GM21423 (cell line): ENCODE measurements around the gene PCDHGC3.
"Not testable (repeated sequence)": the region's sequence is repeated elsewhere in the genome, so short reads cannot be mapped to it uniquely, and the experiment has no call there.

Experiments used
- ATAC-seq: cut with Tn5 transposase; IDR thresholded peaks from one replicate; pipeline ENCODE4 v1.9.1; 2021; ENCODE audit warnings: mild to moderate bottlenecking, moderate library complexity; ENCODE audit not compliant: unreplicated experiment

The PCDHGC3 gene

GRCh38 chr5:141475625-141476131 lies at the start of gene PCDHGC3:
TSS of gene PCDHGC3 (plus strand) at chr5:141475966. CDS start at chr5:141476117, 151 bp downstream.
- peak; percentile 95 for ATAC-seq

- no peak for ATAC-seq
These were observed 47.9 kb upstream of the PCDHGC3 start for GRCh38 chr5:141427783-141428426.

GRCh38 chr5:141430332-141431113 lies 45.2 kb upstream of the PCDHGC3 start, which contains the start of gene PCDHGA12:
TSS of gene PCDHGA12 (plus strand) at chr5:141430507. CDS start at chr5:141430760, 253 bp downstream.
- ATAC-seq: peak; percentile 86

GRCh38 chr5:141431286-141431685 lies 44.5 kb upstream of the PCDHGC3 start:
- ATAC-seq: no peak

GRCh38 chr5:141432308-141432707 lies 43.5 kb upstream of the PCDHGC3 start:
- ATAC-seq: not testable (repeated sequence)

GRCh38 chr5:141432726-141433125 lies 43.0 kb upstream of the PCDHGC3 start:
- not testable (repeated sequence) for ATAC-seq

- no peak for ATAC-seq
These were observed 41.8 kb upstream of the PCDHGC3 start for GRCh38 chr5:141434006-141434405.

- no peak for ATAC-seq
These were observed 38.5 kb upstream of the PCDHGC3 start for GRCh38 chr5:141437221-141437620.

- ATAC-seq: no peak
These were observed 36.2 kb upstream of the PCDHGC3 start for GRCh38 chr5:141439411-141440141.

- no peak for ATAC-seq
These were observed 35.4 kb upstream of the PCDHGC3 start for GRCh38 chr5:141440341-141440740.

GRCh38 chr5:141441571-141442170 lies 34.1 kb upstream of the PCDHGC3 start:
- no peak for ATAC-seq

GRCh38 chr5:141465351-141465750 lies 10.4 kb upstream of the PCDHGC3 start:
- ATAC-seq: no peak

GRCh38 chr5:141476132-141476911 lies 556 bp downstream of the PCDHGC3 start:
- ATAC-seq: peak; percentile 16

- no peak for ATAC-seq
These were observed 1.3 kb downstream of the PCDHGC3 start for GRCh38 chr5:141477044-141477575.

- ATAC-seq: no peak
These were observed 2.0 kb downstream of the PCDHGC3 start for GRCh38 chr5:141477815-141478214.

- no peak for ATAC-seq
These were observed 2.7 kb downstream of the PCDHGC3 start for GRCh38 chr5:141478321-141478945.

GRCh38 chr5:141479776-141480175 lies 4.0 kb downstream of the PCDHGC3 start:
- no peak for ATAC-seq

GRCh38 chr5:141483902-141484301 lies 8.1 kb downstream of the PCDHGC3 start:
- no peak for ATAC-seq

- ATAC-seq: no peak
These were observed 8.5 kb downstream of the PCDHGC3 start for GRCh38 chr5:141484310-141484640.
